ENCODE measurements around the gene EYA3.

EYA3 gene

GRCh38 chr1:28099050-28099769 is 10.8 kb upstream of the EYA3 start:
- TF ChIP-seq GATA2 (IDR thresholded peaks at IDR 0.05; ENCODE audit: low read depth, low read length) (no peak), GATA3 (IDR thresholded peaks at IDR 0.05; ENCODE audit: low read depth, low read length) (no peak)

GRCh38 chr1:28097100-28097472 is 8.7 kb upstream of the EYA3 start:
- TF ChIP-seq GATA3 (IDR thresholded peaks at IDR 0.05; ENCODE audit: low read depth, low read length) = no peak
- TF ChIP-seq GATA2 (IDR thresholded peaks at IDR 0.05; ENCODE audit: low read depth, low read length) = no peak

- TF ChIP-seq GATA2 (IDR thresholded peaks at IDR 0.05; ENCODE audit: low read depth, low read length) (no peak), GATA3 (IDR thresholded peaks at IDR 0.05; ENCODE audit: low read depth, low read length) (no peak)
Measured at GRCh38 chr1:28096210-28097099, 8.0 kb upstream of the EYA3 start.

- TF ChIP-seq GATA3 (IDR thresholded peaks at IDR 0.05; ENCODE audit: low read depth, low read length) (no peak), GATA2 (IDR thresholded peaks at IDR 0.05; ENCODE audit: low read depth, low read length) (no peak)
Measured at GRCh38 chr1:28091043-28091781, 2.8 kb upstream of the EYA3 start.

GRCh38 chr1:28087614-28088167 is 719 bp downstream of the EYA3 start:
- TF ChIP-seq GATA2 (IDR thresholded peaks at IDR 0.05; ENCODE audit: low read depth, low read length) (no peak), GATA3 (IDR thresholded peaks at IDR 0.05; ENCODE audit: low read depth, low read length) (no peak)

- TF ChIP-seq GATA2 (IDR thresholded peaks at IDR 0.05; ENCODE audit: low read depth, low read length) (no peak), GATA3 (IDR thresholded peaks at IDR 0.05; ENCODE audit: low read depth, low read length) (no peak)
Measured at GRCh38 chr1:28086651-28087050, 1.8 kb downstream of the EYA3 start.

GRCh38 chr1:28085129-28085528 is 3.3 kb downstream of the EYA3 start:
- TF ChIP-seq GATA3 (IDR thresholded peaks at IDR 0.05; ENCODE audit: low read depth, low read length) (no peak), GATA2 (IDR thresholded peaks at IDR 0.05; ENCODE audit: low read depth, low read length) (no peak)

- no peak; the same call in 1 of the 2 replicates for TF ChIP-seq GATA3 (IDR thresholded peaks at IDR 0.05; ENCODE audit: low read depth, low read length)
- TF ChIP-seq GATA2 (IDR thresholded peaks at IDR 0.05; ENCODE audit: low read depth, low read length) = no peak
Measured at GRCh38 chr1:28083876-28084275, 4.5 kb downstream of the EYA3 start.

- TF ChIP-seq GATA3 (IDR thresholded peaks at IDR 0.05; ENCODE audit: low read depth, low read length) (no peak), GATA2 (IDR thresholded peaks at IDR 0.05; ENCODE audit: low read depth, low read length) (no peak)
Measured at GRCh38 chr1:28078680-28079626, 9.5 kb downstream of the EYA3 start.

GRCh38 chr1:28078262-28078661 is 10.1 kb downstream of the EYA3 start:
- TF ChIP-seq GATA2 (IDR thresholded peaks at IDR 0.05; ENCODE audit: low read depth, low read length) (no peak), GATA3 (IDR thresholded peaks at IDR 0.05; ENCODE audit: low read depth, low read length) (no peak)

GRCh38 chr1:28074892-28075511 is 13.4 kb downstream of the EYA3 start:
- TF ChIP-seq GATA3 (IDR thresholded peaks at IDR 0.05; ENCODE audit: low read depth, low read length) = no peak
- no peak for TF ChIP-seq GATA2 (IDR thresholded peaks at IDR 0.05; ENCODE audit: low read depth, low read length)

- TF ChIP-seq GATA2 (IDR thresholded peaks at IDR 0.05; ENCODE audit: low read depth, low read length) = no peak
- no peak for TF ChIP-seq GATA3 (IDR thresholded peaks at IDR 0.05; ENCODE audit: low read depth, low read length)
Measured at GRCh38 chr1:28073867-28074266, 14.5 kb downstream of the EYA3 start.
